Measurements from ENCODE around the gene DOCK4.

DNA sequence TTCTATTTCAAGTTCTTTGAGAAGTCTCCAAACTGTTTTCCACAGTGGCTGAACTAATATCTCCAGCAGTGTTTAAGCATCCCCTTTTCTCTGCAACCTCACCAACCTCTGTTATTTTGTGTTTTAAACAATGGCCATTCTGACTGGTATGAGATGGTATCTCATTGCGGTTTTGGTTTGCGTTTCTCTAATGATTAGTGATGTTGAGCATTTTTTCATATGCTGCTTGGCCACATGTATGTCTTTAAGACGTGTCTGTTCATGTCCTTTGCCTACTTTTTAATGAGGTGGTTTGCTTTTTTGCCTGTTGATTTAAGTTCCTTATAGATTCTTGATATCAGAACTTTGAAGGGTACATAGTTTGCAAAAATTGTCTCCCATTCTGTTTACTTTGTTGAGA is 487.3 kb downstream of the DOCK4 start:
- TF ChIP-seq, protein P1, sequence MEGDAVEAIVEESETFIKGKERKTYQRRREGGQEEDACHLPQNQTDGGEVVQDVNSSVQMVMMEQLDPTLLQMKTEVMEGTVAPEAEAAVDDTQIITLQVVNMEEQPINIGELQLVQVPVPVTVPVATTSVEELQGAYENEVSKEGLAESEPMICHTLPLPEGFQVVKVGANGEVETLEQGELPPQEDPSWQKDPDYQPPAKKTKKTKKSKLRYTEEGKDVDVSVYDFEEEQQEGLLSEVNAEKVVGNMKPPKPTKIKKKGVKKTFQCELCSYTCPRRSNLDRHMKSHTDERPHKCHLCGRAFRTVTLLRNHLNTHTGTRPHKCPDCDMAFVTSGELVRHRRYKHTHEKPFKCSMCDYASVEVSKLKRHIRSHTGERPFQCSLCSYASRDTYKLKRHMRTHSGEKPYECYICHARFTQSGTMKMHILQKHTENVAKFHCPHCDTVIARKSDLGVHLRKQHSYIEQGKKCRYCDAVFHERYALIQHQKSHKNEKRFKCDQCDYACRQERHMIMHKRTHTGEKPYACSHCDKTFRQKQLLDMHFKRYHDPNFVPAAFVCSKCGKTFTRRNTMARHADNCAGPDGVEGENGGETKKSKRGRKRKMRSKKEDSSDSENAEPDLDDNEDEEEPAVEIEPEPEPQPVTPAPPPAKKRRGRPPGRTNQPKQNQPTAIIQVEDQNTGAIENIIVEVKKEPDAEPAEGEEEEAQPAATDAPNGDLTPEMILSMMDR (IDR thresholded peaks at IDR 0.05), result no peak
- TF ChIP-seq POLR2A (IDR thresholded peaks at IDR 0.05) (no peak), EP300 (IDR thresholded peaks at IDR 0.05) (no peak)
